ENCODE data around the gene ANKRD55.
"Not testable (repeated sequence)": the region's sequence is repeated elsewhere in the genome, so short reads cannot be mapped to it uniquely, and the experiment has no call there.

The ANKRD55 gene

GRCh38 chr5:56142614-56143372, 90.3 kb downstream of the ANKRD55 start:
- no peak for DNase-seq

- no peak for DNase-seq
Observed at GRCh38 chr5:56142233-56142613, 90.9 kb downstream of the ANKRD55 start.

- DNase-seq, result no peak
Observed at GRCh38 chr5:56140073-56140472, 93.1 kb downstream of the ANKRD55 start.

GRCh38 chr5:56130664-56131063, 102.5 kb downstream of the ANKRD55 start:
- no peak for DNase-seq

- DNase-seq, result no peak
Observed at GRCh38 chr5:56129288-56129687, 103.8 kb downstream of the ANKRD55 start.

GRCh38 chr5:56128113-56128512, 105.0 kb downstream of the ANKRD55 start:
- no peak for DNase-seq

- DNase-seq, result peak; percentile 67
Observed at GRCh38 chr5:56126487-56127179, 106.5 kb downstream of the ANKRD55 start.

GRCh38 chr5:56123531-56124243, 109.4 kb downstream of the ANKRD55 start:
- peak; percentile 100 for DNase-seq

- DNase-seq, result not testable (repeated sequence)
Observed at GRCh38 chr5:56122360-56122985, 110.7 kb downstream of the ANKRD55 start.

- no peak for DNase-seq
Observed at GRCh38 chr5:56119050-56119449, 114.1 kb downstream of the ANKRD55 start.

GRCh38 chr5:56116599-56117141, 116.5 kb downstream of the ANKRD55 start:
- DNase-seq, result no peak

GRCh38 chr5:56115589-56115988, 117.5 kb downstream of the ANKRD55 start:
- no peak for DNase-seq

GRCh38 chr5:56112526-56113121, 120.5 kb downstream of the ANKRD55 start:
- DNase-seq, result peak; percentile 34

- DNase-seq, result no peak
Observed at GRCh38 chr5:56111404-56111781, 121.7 kb downstream of the ANKRD55 start.

GRCh38 chr5:56110646-56111403, 122.3 kb downstream of the ANKRD55 start:
- DNase-seq, result peak; percentile 73

GRCh38 chr5:56108246-56108645, 124.9 kb downstream of the ANKRD55 start:
- DNase-seq, result no peak

GRCh38 chr5:56106837-56107236, 126.3 kb downstream of the ANKRD55 start:
- peak; percentile 31 for DNase-seq

GRCh38 chr5:56105511-56106291, 127.4 kb downstream of the ANKRD55 start:
- peak; percentile 78 for DNase-seq

GRCh38 chr5:56102889-56103288, 130.2 kb downstream of the ANKRD55 start:
- DNase-seq, result no peak

GRCh38 chr5:56102207-56102606, 130.9 kb downstream of the ANKRD55 start:
- DNase-seq, result not testable (repeated sequence)

- no peak for DNase-seq
Observed at GRCh38 chr5:56101180-56101579, 131.9 kb downstream of the ANKRD55 start.
